ENCODE measurements around the gene C1RL. TPM values are rescaled to one million over a fixed set of nuclear protein-coding genes. Genes with fewer than 3 reads are reported as not detected.

C1RL gene
- total RNA-seq, 1 donor from 2014 or later: 19.2 TPM

DNA sequence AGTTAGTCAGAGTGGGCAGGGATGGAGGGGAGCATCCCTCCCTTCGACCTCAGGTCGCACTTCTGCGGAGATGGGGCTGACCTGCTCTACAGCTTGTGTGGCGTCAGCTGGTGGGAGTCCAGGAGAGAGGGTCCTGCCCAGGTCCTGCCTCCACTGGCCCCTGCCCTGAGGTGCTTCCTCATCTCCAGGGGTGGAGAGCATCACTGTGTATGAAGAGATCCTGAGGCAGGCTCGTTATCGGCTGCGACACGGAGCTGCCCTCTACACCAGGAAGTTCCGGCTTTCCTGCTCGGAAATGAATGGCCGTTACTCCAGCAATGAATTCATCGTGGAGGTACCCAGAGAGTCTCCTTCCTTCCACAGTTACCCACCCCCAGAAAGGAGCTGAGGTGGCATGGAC is 41.3 kb upstream of the C1RL start:
- ATAC-seq (ENCODE audit: low read depth) (no peak), DNase-seq (no peak)
- Mint-ChIP-seq H3K4me1 (no peaks in the 10 kb centered on the region), H3K9me3 (no peaks in the 10 kb centered on the region), H3K36me3 (ENCODE audit: low read depth) (peaks cover 32% of the 10 kb centered on the region), H3K27ac (no peak overlapping the region), H3K27me3 (no peaks in the 10 kb centered on the region), H3K4me3 (no peak overlapping the region)
- intact Hi-C loops (cut with micrococcal nuclease): no loop called here
- TF ChIP-seq, protein P1, sequence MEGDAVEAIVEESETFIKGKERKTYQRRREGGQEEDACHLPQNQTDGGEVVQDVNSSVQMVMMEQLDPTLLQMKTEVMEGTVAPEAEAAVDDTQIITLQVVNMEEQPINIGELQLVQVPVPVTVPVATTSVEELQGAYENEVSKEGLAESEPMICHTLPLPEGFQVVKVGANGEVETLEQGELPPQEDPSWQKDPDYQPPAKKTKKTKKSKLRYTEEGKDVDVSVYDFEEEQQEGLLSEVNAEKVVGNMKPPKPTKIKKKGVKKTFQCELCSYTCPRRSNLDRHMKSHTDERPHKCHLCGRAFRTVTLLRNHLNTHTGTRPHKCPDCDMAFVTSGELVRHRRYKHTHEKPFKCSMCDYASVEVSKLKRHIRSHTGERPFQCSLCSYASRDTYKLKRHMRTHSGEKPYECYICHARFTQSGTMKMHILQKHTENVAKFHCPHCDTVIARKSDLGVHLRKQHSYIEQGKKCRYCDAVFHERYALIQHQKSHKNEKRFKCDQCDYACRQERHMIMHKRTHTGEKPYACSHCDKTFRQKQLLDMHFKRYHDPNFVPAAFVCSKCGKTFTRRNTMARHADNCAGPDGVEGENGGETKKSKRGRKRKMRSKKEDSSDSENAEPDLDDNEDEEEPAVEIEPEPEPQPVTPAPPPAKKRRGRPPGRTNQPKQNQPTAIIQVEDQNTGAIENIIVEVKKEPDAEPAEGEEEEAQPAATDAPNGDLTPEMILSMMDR (IDR thresholded peaks at IDR 0.05): no peak
- ChIA-PET CTCF (no interaction called here), POLR2A (no interaction called here)

DNA sequence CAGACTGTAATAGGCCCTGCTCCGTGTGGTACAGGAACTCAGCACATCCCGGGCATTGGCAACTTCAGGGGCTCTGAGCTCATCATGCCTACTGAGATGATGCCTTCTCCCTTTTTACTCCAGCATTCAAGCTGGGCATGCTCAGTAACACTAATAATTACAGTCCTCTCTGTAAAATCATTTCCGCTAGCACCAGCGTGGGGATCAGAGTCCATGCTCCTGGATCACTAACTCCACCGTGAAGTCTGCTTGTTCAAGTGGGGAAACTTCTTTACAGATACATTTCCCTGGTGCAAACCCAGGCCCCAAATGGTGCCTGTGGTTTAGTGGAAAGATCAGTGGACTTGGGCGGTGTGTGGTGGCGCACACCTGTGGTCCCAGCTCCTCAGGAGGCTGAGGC is 37.9 kb upstream of the C1RL start:
- intact Hi-C loops (cut with micrococcal nuclease): no loop called here
- Mint-ChIP-seq H3K4me3 (no peak overlapping the region), H3K27me3 (no peaks in the 10 kb centered on the region), H3K27ac (no peak overlapping the region), H3K36me3 (ENCODE audit: low read depth) (peaks cover 27% of the 10 kb centered on the region), H3K9me3 (no peaks in the 10 kb centered on the region), H3K4me1 (no peaks in the 10 kb centered on the region)
- ChIA-PET CTCF (interaction anchor here (0.6 kb wide), 1 partner anchor 34 kb away, joined by 3 read pairs; no protein-coding TSS in a partner anchor), POLR2A (interaction anchor here (0.6 to 1.1 kb wide), 3 partner anchors 202 to 515 kb away, joined by 3 read pairs; partner anchors contain the start of gene SPSB2)
- TF ChIP-seq, protein P1 (IDR thresholded peaks at IDR 0.05): no peak
- ATAC-seq (ENCODE audit: low read depth): no peak
- DNase-seq: no peak

DNA sequence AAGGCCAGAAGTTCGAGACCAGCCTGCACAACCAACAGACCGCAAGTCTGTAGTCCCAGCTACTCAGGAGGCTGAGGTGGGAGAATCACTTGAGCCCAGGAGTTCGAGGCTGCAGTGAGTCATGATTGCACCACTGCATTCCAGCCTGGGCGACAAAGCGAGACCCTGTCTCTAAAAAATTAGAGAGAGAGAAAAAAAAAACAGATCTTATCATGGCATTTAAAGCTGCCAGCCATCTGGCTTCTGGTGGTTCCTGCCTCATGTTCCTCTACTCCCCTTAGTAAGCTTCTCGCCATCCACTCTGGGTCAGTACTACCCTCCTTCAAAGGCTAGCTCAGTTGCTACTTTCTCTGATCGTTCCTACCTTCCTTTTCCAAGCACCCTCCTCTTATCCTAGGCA is 37.2 kb upstream of the C1RL start:
- CTCF ChIA-PET: interaction anchor here (1.0 kb wide), 1 partner anchor 9 kb away, joined by 3 read pairs; no protein-coding TSS in a partner anchor
- intact Hi-C loops (cut with micrococcal nuclease): no loop called here
- no peak overlapping the region for H3K4me3 Mint-ChIP-seq
- peaks cover 26% of the 10 kb centered on the region for H3K36me3 Mint-ChIP-seq (ENCODE audit: low read depth)
- no peak for DNase-seq
- POLR2A ChIA-PET: interaction anchor here (0.6 to 1.1 kb wide), 2 partner anchors 125 to 202 kb away, joined by 3 read pairs; no protein-coding TSS in a partner anchor
- TF ChIP-seq, protein P1 (IDR thresholded peaks at IDR 0.05): no peak
- H3K27ac Mint-ChIP-seq: no peak overlapping the region
- no peaks in the 10 kb centered on the region for H3K4me1 Mint-ChIP-seq
- no peaks in the 10 kb centered on the region for H3K9me3 Mint-ChIP-seq
- no peaks in the 10 kb centered on the region for H3K27me3 Mint-ChIP-seq
- ATAC-seq (ENCODE audit: low read depth): no peak

DNA sequence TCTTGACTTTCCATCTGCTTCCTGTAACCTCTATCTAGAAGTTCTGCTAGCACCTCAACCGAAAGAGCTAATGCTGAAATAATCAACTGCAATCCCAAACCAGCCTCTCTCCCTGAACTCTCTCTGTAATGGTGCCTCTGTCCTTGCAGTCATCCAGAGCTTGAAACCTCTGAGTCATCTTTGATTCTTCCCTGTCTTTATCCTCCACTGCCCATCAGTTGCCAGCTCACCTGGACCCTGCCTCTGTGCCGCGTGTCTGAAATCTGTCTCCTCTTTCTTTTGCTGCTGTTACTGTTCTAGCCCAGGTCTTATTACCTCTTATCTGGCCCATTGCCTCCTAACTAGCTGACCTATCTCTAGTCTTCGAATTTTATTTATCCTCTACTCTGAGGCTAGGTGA is 36.7 kb upstream of the C1RL start:
- peaks cover 23% of the 10 kb centered on the region for H3K36me3 Mint-ChIP-seq (ENCODE audit: low read depth)
- ATAC-seq (ENCODE audit: low read depth) (no peak), DNase-seq (no peak)
- no peak overlapping the region for H3K4me3 Mint-ChIP-seq
- ChIA-PET POLR2A (interaction anchor here (0.6 to 1.0 kb wide), 2 partner anchors 48 to 125 kb away, joined by 3 read pairs; no protein-coding TSS in a partner anchor), CTCF (interaction anchor here (1.0 kb wide), 1 partner anchor 10 kb away, joined by 3 read pairs; no protein-coding TSS in a partner anchor)
- H3K27ac Mint-ChIP-seq: no peak overlapping the region
- no peaks in the 10 kb centered on the region for H3K9me3 Mint-ChIP-seq
- TF ChIP-seq, protein P1 (IDR thresholded peaks at IDR 0.05): no peak
- no peaks in the 10 kb centered on the region for H3K27me3 Mint-ChIP-seq
- H3K4me1 Mint-ChIP-seq: no peaks in the 10 kb centered on the region
- intact Hi-C loops (cut with micrococcal nuclease): no loop called here

DNA sequence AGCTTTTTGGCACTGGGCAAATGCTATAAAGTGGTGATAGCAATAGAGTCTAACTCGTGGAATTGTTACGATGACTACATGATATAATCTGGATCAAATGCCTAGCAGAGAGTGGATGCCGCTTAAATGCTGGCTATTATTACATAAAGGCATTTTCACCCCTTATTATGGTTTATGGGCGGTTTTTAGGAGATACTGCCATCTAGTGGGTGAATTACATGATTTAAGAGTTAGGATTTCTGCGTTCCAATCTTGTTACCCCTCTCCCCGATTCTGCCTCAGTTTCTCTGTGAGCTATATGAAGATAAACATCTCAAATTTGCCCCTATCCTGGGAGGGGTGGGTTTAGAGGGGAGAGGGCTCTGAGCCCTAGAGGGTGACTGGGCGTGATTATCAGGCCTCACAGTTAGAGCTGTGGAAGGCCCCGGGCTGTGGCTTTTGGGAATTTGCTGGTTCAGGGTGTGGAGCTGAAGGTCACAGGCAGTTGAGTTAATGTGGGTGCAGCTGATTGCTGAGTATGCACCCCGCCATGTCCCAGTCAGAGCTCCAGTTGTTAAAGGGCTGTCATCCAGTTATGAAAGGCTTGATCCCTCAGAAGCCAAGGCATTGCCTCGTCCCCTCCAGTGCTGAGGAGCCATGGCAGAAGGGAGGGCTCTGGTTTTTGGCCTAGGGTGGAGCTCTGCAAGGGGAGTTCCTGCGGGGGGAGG is 35.6 kb upstream of the C1RL start:
- Mint-ChIP-seq H3K27me3 (no peaks in the 10 kb centered on the region), H3K4me1 (no peaks in the 10 kb centered on the region), H3K4me3 (no peak overlapping the region), H3K36me3 (ENCODE audit: low read depth) (peaks cover 13% of the 10 kb centered on the region), H3K9me3 (no peaks in the 10 kb centered on the region), H3K27ac (no peak overlapping the region)
- ChIA-PET CTCF (interaction anchor here (0.7 to 1.8 kb wide), 3 partner anchors 37 to 275 kb away, joined by 3 to 6 read pairs (median 4); partner anchors contain the start of gene LPCAT3), POLR2A (interaction anchor here (0.6 to 1.0 kb wide), 3 partner anchors 47 to 230 kb away, joined by 3 to 4 read pairs (median 3); partner anchors contain the start of genes C12orf57, ENO2 and RNU7-1)
- intact Hi-C loops (cut with micrococcal nuclease): loop anchor here (1.0 kb wide), 1 partner anchor 14 kb away; the partner anchor contains the start of gene CLSTN3
- no peak for ATAC-seq (ENCODE audit: low read depth)
- no peak for DNase-seq
- TF ChIP-seq, protein P1 (IDR thresholded peaks at IDR 0.05): no peak

Data from activated B cell treated with CpG ODN at 0.5 μM for 24 hours (primary cell).